Muscle of back (tissue), 11 donors: ENCODE results near the gene SELENBP1. TPM values are rescaled to one million over a fixed set of nuclear protein-coding genes. Genes with fewer than 3 reads are reported as not detected.

Source experiments
- DNase-seq, 3 donors: peaks; one replicate each; pipeline versions ENCODE4 v3.0.0 to v3.0.0-alpha.2; 2013
- polyA plus RNA-seq, 10 donors: library from polyadenylated mRNA; unstranded; fragments of 120-200 nt; gene quantifications; one replicate each; pipeline ENCODE4 v1.2.1, GENCODE V29; 2013; ENCODE audit not compliant: insufficient read length in 10 of 10

The SELENBP1 gene
- polyA plus RNA-seq, 10 donors = 23.7 to 49.4 (median 34.3) TPM

- DNase-seq = peak in 2 of 3 donors; percentile 25 to 45
These were observed 26.3 kb downstream of the SELENBP1 start for GRCh38 chr1:151346082-151346768.

DNA sequence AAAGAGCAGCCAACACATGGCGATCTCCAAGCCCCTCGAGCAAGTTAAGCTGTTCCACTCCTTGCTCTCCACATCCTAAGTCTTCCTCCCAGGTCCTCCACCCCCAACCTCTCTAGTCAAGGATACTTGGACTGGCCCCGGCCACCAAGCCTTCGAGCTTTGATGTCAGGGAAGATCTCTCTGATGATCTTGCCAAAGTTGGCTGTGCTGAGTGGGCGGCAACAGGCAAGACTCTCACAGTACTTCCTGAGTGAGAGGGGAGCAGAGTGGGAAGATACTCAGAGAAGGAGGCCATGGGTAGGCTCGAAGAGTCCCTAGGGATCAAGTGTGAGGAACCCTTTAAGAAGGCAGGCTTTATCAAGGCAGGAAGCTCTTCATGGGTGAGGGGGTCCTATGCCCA lies 28.2 kb downstream of the SELENBP1 start:
- DNase-seq = no peak

DNA sequence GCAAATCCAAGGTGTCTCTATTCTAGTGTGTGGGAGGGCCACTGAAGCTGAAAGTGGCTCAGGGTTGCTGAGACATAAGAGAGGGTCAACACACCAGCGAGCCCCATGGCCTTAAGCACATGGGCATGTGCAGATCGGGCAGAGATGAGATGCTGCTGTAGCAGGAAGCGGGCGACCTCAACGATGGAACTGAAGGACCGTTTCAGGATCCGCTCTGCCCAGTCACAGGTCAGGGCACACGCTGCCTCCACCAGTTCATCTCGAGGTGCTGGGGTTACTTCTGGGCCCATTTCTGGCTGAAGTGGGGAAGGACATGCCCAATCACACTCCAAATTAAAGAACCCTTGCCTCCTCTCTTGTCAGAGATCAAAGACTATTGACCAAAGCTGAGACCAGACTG lies 28.9 kb downstream of the SELENBP1 start:
- DNase-seq = no peak

GRCh38 chr1:151342569-151342968 lies 29.9 kb downstream of the SELENBP1 start:
- no peak for DNase-seq

GRCh38 chr1:151342021-151342420 lies 30.5 kb downstream of the SELENBP1 start:
- no peak for DNase-seq

DNA sequence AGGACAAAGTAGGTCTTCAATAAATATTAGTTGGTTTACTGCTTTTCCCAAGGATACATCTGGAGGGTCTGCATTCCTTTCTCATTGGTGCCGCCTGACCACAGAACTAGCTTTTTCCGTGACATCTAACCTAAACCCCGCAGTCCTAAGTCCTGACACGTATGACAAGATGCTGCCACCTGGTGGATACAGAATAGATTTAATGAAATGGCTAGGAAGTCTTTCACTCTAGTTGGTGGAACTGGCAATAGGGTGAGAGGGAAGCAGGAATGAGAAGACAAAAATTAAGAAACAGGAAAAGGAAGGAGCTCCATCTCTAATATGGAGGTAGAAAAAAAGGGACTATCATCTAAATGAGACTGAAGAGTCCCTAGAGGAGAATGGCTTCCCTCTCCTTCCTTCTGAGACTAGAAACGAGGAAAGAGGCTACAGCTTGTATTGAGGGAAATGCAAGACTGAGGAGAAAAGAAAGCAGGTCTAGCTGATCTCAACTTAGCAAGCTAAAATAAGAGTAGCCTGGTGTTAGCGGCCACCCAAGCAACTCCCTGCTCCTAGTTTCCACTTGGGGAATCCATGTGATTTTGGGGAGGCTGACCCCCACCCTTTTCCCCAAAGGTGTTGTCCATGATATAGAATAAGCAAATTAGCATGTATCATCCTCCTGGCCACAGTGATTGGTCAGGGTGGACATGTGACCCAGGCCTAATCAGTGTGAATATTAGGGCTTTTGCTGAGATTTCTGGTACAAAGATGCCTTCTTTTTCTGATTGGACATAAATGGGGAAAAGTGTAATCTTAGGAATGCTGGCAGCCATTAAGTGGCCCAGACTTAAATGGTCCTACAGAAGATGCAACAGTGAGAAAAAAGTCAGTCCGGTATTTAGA lies 31.4 kb downstream of the SELENBP1 start:
- DNase-seq = peak; percentile 76 to 89 (median 78)

- no peak for DNase-seq
These were observed 35.9 kb downstream of the SELENBP1 start for GRCh38 chr1:151336556-151336955.

DNA sequence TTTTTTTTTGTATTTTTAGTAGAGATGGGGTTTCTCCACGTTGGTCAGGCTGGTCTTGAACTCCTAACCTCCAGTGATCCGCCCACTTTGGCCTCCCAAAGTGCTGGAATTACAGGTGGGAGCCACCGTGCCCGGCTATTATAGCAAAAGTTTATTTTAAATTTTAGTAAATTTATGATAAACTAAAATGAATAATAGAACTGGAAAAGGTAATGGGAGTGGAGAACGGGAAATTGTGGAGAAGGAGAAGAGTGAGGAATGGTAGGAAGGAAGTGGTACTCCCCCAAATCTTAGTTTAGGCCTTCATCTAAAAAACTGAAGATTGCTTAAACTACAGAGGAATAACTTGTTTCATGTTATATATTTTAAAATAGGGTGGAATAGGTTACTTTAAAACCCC lies 37.7 kb downstream of the SELENBP1 start:
- DNase-seq = no peak

DNA sequence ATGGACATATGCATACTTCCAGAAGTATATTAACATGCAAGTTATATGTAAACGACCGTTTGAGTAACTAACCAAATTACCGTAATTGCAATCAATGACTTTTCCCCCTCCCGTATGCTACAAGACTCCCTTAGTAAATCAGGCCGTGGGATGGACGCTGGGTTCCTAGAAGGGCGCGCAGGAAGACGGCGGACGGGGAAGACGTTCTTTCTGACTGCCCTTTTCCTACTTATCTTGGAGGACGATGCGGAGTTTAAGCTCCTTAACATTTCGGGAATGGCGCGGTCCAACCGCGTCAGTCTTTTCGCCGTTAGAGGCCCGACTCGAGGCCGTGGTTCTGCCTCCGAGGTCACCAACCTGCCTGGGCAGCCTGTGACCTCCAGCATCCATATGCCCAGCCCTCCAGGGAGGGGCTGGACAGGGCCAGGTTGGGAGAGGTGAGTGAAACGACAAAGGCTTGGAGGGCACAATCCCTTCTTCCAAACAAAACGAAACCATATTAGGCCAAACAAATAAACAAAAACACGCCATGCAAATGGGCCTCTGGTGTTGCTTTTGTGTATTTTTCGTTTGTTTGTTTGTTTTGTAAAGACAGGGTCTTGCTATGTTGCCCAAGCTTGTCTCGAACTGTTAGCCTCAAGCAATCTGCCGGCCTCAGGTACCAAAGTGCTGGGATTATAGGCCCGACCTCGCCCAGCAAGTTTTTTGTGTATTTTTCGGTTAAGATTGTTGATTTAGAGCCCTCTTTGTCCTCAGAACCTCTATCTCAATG lies 44.4 kb downstream of the SELENBP1 start:
- DNase-seq = no peak

- DNase-seq = peak; percentile 97 to 98 (median 98)
These were observed 45.1 kb downstream of the SELENBP1 start, which contains the start of gene PI4KB for GRCh38 chr1:151327223-151327902. Gene PI4KB (minus strand): TSS chr1:151327416. CDS start chr1:151316481, 10,935 bp downstream.

DNA sequence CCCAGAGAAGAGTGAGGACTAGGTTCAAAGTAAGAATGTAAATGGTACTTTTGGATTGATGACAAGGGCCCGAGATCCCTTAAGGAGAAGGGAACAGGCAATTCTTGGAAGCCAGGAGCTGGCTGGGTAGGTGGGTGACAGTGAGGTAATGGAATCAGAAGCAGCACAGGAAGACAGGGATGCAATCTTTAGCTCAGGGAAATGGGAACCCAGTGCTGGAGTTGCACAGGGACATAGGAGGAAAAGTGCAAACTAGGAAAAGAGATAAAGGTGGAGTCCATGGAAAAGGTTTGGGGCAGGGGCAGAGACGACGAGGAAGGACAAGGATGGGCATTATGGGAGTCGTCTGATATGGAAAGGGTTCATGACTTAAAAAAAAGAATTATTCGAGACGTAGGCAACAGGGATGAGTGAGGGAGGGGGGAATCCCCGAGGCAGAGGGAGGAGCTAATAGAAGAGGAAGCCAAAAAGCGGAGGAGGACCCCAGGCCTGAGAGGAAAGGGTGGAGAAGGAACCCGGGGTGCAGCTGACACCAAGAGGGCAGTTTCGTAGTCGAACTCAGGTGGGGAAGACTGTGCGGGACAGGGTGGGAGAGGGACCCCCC lies 45.8 kb downstream of the SELENBP1 start:
- DNase-seq = peak; percentile 48 to 83 (median 72)

DNA sequence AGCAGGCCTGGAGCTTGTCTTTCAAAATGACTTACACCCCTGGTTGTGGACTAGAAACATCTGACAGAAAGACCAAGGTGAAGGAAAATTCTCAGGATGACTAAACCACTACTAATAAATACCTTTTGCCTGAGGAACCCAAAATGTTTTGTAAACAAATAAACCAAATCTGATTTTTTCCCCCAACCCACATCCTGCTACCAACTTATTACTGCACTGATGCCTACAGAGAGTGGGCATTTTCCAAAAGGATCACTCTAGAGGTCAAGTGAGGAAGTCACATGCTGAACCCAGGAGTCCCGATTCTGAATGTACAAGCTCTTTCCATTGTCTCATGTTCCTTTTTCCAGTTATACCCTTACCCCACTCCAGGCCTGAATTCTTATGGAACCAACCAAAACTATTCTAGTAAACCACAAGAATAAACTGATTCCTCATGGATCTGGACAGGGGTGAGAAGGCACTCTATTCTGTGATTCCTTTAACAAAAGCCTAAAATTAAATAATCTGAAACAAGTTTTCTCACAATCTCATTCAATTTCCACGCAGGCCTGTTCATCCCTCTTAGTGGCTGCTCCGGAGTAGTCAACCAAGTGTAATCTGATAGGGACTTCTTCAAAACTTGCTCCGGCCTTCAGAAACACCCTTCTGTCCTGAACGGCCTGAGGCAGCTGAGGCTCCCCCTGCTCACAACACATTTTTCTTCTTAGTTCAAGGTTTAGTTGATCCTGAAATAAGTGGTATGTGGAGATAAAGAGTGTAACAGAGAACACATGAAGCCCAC lies 46.7 kb downstream of the SELENBP1 start:
- DNase-seq = no peak

- DNase-seq = no peak
These were observed 47.3 kb downstream of the SELENBP1 start for GRCh38 chr1:151325231-151325630.

- no peak for DNase-seq
These were observed 48.0 kb downstream of the SELENBP1 start for GRCh38 chr1:151324390-151324930.

GRCh38 chr1:151318975-151319374 lies 53.5 kb downstream of the SELENBP1 start:
- no peak for DNase-seq

DNA sequence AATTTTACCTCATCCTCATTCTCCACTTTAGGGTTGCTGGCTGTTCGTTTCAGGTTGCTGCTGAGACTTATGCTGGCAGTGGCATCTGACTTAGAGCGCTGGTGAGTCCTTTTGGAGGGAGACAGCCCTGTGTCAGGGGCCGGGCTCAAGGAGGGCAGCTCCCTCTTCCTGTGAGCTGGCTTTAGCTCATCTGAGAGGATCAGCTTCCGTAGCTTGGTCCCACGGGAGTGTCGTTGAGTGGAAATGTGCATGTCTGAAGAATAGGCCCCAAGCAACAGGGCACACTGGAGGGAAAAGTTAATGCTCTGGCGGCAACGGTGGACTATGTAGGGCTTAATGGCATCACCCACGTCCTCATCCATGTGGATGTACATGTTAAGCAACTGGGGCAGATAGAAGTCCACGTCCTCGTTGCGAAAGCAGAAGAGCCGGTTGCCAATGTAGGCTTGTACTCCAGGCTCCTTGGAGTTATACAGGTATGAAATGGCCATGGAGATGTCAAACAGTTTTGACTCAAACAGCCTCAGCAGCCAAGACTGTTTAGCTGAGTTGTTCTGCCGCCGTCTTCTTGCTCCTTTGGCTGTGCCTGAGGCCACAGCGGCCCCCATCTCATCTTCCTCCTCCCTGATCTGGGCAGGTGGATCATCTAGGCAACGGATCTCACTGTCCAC lies 56.8 kb downstream of the SELENBP1 start:
- DNase-seq = no peak
